GM12878 (cell line): ENCODE measurements around the gene MYADM.

Experiments used
- BHLHE40 ChIP-seq, 2 experiments: fragments of 450-650 bp in 1 of 2; IDR thresholded peaks; 2 replicates each; pipeline ENCODE4 v1.6.1; 2011 to 2017; ENCODE audit warnings: low read depth in 2 of 2, borderline replicate concordance in 1 of 2, improper control_type of control experiment in 1 of 2, low read length in 1 of 2, mild to moderate bottlenecking in 1 of 2
- BMI1 ChIP-seq: fragments of 450-650 bp; IDR thresholded peaks from 2 replicates; pipeline ENCODE4 v1.6.1; 2016; ENCODE audit warnings: mild to moderate bottlenecking, moderate library complexity, borderline replicate concordance
- HDAC2 ChIP-seq: fragments of 200-600 bp; sonication (generic); IDR thresholded peaks from 2 replicates; pipeline ENCODE4 v1.6.1; 2017
- POLR2A ChIP-seq: IDR thresholded peaks from 2 replicates; pipeline ENCODE4 v1.6.1; 2011; ENCODE audit warnings: low read depth, mild to moderate bottlenecking, low read length
- TAF1 ChIP-seq: IDR thresholded peaks from 2 replicates; pipeline ENCODE4 v1.6.1; 2011; ENCODE audit warnings: mild to moderate bottlenecking, low read depth, low read length, borderline replicate concordance
- ZNF24 ChIP-seq: fragments of 450-650 bp; IDR thresholded peaks from 2 replicates; pipeline ENCODE4 v1.6.1; 2017; ENCODE audit warnings: antibody characterized with exemption, mild to moderate bottlenecking
- TF ChIP-seq, protein P1 (sequence below): fragments of 450-650 bp; IDR thresholded peaks from 2 replicates; pipeline ENCODE4 v1.6.1; 2017; ENCODE audit warnings: mild to moderate bottlenecking
- TF ChIP-seq, protein P2 (sequence below), 3 experiments: IDR thresholded peaks in 2 of 3; conservative IDR thresholded peaks in 1 of 3; 2 replicates each; pipeline ENCODE4 v1.5.1; 2011; ENCODE audit warnings: low read depth in 3 of 3, low read length in 3 of 3, mild to moderate bottlenecking in 3 of 3, control low read depth in 2 of 3, moderate library complexity in 2 of 3, inconsistent platforms in 1 of 3, mixed read lengths in 1 of 3; ENCODE audit not compliant: control insufficient read depth in 2 of 3, insufficient read depth in 1 of 3; ENCODE audit errors: extremely low read depth in 1 of 3
- TF ChIP-seq, protein P3 (sequence below): IDR thresholded peaks from 2 replicates; pipeline ENCODE4 v1.6.1; 2011; ENCODE audit warnings: low read depth, low read length, improper control_type of control experiment, borderline replicate concordance
- TF ChIP-seq, protein P4 (sequence below): fragments of 450-650 bp; IDR thresholded peaks from 2 replicates; pipeline ENCODE4 v1.6.1; 2018; ENCODE audit warnings: mild to moderate bottlenecking, low read depth, moderate library complexity; ENCODE audit not compliant: partially characterized antibody

DNA sequence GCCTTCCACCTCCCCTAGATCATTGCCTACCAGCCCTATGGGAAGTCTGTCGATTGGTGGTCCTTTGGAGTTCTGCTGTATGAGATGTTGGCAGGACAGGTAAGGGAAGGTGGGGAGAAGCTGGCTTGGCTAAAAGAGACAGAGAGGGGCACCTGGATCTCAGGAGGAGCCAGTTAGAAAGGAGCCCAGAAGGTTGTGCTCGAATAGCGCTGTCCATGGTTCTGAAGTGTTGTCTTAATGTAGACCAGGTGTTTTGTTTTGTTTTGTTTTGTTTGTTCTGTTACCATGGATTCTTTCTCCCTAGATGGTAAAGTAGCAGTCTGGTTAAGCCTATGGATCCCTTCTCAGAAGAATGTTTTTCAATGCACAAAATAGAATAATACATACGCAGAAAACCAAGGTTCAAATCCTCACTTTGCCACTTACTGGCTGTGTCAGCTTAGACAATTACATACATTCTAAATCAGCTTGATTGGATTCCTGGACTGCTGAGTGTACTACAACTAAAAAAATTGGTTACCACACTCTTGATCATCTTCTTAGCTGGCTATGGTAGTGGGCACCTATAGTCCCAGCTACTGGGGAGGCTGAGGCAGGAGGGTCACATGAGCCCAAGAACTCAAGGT is 35.5 kb downstream of the MYADM start:
- TF ChIP-seq, protein P1, sequence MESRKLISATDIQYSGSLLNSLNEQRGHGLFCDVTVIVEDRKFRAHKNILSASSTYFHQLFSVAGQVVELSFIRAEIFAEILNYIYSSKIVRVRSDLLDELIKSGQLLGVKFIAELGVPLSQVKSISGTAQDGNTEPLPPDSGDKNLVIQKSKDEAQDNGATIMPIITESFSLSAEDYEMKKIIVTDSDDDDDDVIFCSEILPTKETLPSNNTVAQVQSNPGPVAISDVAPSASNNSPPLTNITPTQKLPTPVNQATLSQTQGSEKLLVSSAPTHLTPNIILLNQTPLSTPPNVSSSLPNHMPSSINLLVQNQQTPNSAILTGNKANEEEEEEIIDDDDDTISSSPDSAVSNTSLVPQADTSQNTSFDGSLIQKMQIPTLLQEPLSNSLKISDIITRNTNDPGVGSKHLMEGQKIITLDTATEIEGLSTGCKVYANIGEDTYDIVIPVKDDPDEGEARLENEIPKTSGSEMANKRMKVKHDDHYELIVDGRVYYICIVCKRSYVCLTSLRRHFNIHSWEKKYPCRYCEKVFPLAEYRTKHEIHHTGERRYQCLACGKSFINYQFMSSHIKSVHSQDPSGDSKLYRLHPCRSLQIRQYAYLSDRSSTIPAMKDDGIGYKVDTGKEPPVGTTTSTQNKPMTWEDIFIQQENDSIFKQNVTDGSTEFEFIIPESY = no peak
- TF ChIP-seq, protein P2, sequence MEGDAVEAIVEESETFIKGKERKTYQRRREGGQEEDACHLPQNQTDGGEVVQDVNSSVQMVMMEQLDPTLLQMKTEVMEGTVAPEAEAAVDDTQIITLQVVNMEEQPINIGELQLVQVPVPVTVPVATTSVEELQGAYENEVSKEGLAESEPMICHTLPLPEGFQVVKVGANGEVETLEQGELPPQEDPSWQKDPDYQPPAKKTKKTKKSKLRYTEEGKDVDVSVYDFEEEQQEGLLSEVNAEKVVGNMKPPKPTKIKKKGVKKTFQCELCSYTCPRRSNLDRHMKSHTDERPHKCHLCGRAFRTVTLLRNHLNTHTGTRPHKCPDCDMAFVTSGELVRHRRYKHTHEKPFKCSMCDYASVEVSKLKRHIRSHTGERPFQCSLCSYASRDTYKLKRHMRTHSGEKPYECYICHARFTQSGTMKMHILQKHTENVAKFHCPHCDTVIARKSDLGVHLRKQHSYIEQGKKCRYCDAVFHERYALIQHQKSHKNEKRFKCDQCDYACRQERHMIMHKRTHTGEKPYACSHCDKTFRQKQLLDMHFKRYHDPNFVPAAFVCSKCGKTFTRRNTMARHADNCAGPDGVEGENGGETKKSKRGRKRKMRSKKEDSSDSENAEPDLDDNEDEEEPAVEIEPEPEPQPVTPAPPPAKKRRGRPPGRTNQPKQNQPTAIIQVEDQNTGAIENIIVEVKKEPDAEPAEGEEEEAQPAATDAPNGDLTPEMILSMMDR (IDR thresholded peaks at IDR 0.05 in 2 of 3, conservative IDR thresholded peaks at IDR 0.05 in 1 of 3; ENCODE audit: control insufficient read depth in 2 of 3, extremely low read depth in 1 of 3, insufficient read depth in 1 of 3, low read depth in 3 of 3, low read length in 3 of 3) = no peak
- TF ChIP-seq POLR2A = no peak
- no peak for TF ChIP-seq HDAC2
- TF ChIP-seq BHLHE40 (IDR thresholded peaks at IDR 0.05; ENCODE audit: borderline replicate concordance in 1 of 2, low read depth in 2 of 2, low read length in 1 of 2) = no peak
- TF ChIP-seq BMI1 = no peak
- TF ChIP-seq, protein P3, sequence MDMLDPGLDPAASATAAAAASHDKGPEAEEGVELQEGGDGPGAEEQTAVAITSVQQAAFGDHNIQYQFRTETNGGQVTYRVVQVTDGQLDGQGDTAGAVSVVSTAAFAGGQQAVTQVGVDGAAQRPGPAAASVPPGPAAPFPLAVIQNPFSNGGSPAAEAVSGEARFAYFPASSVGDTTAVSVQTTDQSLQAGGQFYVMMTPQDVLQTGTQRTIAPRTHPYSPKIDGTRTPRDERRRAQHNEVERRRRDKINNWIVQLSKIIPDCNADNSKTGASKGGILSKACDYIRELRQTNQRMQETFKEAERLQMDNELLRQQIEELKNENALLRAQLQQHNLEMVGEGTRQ = no peak
- TF ChIP-seq TAF1 = no peak
- TF ChIP-seq ZNF24 = no peak
- TF ChIP-seq, protein P4, sequence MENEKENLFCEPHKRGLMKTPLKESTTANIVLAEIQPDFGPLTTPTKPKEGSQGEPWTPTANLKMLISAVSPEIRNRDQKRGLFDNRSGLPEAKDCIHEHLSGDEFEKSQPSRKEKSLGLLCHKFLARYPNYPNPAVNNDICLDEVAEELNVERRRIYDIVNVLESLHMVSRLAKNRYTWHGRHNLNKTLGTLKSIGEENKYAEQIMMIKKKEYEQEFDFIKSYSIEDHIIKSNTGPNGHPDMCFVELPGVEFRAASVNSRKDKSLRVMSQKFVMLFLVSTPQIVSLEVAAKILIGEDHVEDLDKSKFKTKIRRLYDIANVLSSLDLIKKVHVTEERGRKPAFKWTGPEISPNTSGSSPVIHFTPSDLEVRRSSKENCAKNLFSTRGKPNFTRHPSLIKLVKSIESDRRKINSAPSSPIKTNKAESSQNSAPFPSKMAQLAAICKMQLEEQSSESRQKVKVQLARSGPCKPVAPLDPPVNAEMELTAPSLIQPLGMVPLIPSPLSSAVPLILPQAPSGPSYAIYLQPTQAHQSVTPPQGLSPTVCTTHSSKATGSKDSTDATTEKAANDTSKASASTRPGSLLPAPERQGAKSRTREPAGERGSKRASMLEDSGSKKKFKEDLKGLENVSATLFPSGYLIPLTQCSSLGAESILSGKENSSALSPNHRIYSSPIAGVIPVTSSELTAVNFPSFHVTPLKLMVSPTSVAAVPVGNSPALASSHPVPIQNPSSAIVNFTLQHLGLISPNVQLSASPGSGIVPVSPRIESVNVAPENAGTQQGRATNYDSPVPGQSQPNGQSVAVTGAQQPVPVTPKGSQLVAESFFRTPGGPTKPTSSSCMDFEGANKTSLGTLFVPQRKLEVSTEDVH = no peak
